C4-2B (cell line): ENCODE data around the gene MRPS18A.

Experiments used
- H3K27ac ChIP-seq: fragments of 450-650 bp; 2 replicates; pipeline ENCODE4 v1.5.1; 2017
- CTCF ChIP-seq: fragments of 450-650 bp; conservative IDR thresholded peaks from 2 replicates; pipeline ENCODE4 v1.5.1; 2017; ENCODE audit warnings: mild to moderate bottlenecking
- ZFX ChIP-seq: fragments of 450-650 bp; IDR thresholded peaks from 2 replicates; pipeline ENCODE4 v1.6.1; 2017

MRPS18A gene

GRCh38 chr6:43723737-43724295 is 36.2 kb upstream of the MRPS18A start:
- TF ChIP-seq ZFX = no peak
- TF ChIP-seq CTCF = peak; percentile 91
- no peak overlapping the region for H3K27ac ChIP-seq

- TF ChIP-seq CTCF (no peak), ZFX (no peak)
- H3K27ac ChIP-seq = no peak overlapping the region
Observed at GRCh38 chr6:43722920-43723545, 35.4 kb upstream of the MRPS18A start.

GRCh38 chr6:43720999-43721398 is 33.4 kb upstream of the MRPS18A start:
- H3K27ac ChIP-seq = no peak overlapping the region
- TF ChIP-seq ZFX (no peak), CTCF (no peak)

GRCh38 chr6:43719511-43719910 is 31.9 kb upstream of the MRPS18A start:
- TF ChIP-seq CTCF (no peak), ZFX (no peak)
- H3K27ac ChIP-seq = no peak overlapping the region

GRCh38 chr6:43718387-43719105 is 31.0 kb upstream of the MRPS18A start:
- no peak for TF ChIP-seq CTCF
- no peak for TF ChIP-seq ZFX

GRCh38 chr6:43717822-43718221 is 30.2 kb upstream of the MRPS18A start:
- H3K27ac ChIP-seq = no peak overlapping the region
- no peak for TF ChIP-seq ZFX
- TF ChIP-seq CTCF = no peak

More at GRCh38 chr6:43718387-43719105, 31.0 kb upstream of the MRPS18A start:
- H3K27ac ChIP-seq = no peak overlapping the region

GRCh38 chr6:43717389-43717788 is 29.8 kb upstream of the MRPS18A start:
- no peak for TF ChIP-seq ZFX
- no peak for TF ChIP-seq CTCF

More at GRCh38 chr6:43717389-43717788, 29.8 kb upstream of the MRPS18A start:
- H3K27ac ChIP-seq = no peak overlapping the region
